Uterus (tissue), 4 donors: ENCODE data around the gene HRG. TPM values are rescaled to one million over a fixed set of nuclear protein-coding genes. Genes with fewer than 3 reads are reported as not detected.

Source experiments
- DNase-seq, 2 donors: peaks; one replicate each; pipeline ENCODE4 v3.0.0-alpha.2; 2019 to 2020
- H3K27ac ChIP-seq, 2 donors: fragments of 200-600 bp; sonication (generic); 1 replicate in 1 of 2; 2 replicates in 1 of 2; pipeline ENCODE4 v1.5.1; 2016 to 2018
- H3K27me3 ChIP-seq, 2 donors: fragments of 200-600 bp; sonication (generic); one replicate each; pipeline ENCODE4 v1.5.1; 2018 to 2019; ENCODE audit warnings: control low read depth in 1 of 2
- H3K36me3 ChIP-seq, 2 donors: fragments of 200-600 bp; sonication (generic); one replicate each; pipeline ENCODE4 v1.5.1; 2019; ENCODE audit warnings: control low read depth in 1 of 2
- H3K4me1 ChIP-seq, 2 donors: fragments of 200-600 bp; sonication (generic); one replicate each; pipeline ENCODE4 v1.5.1; 2018 to 2019; ENCODE audit warnings: control low read depth in 1 of 2
- H3K4me3 ChIP-seq, 2 donors: fragments of 200-600 bp; sonication (generic); 1 replicate in 1 of 2; 2 replicates in 1 of 2; pipeline ENCODE4 v1.5.1; 2018 to 2019; ENCODE audit warnings: mild to moderate bottlenecking in 1 of 2
- H3K9me3 ChIP-seq, 2 donors: fragments of 200-600 bp; sonication (generic); one replicate each; pipeline ENCODE4 v1.5.1; 2019; ENCODE audit warnings: control low read depth in 1 of 2
- POLR2A ChIP-seq, 2 donors: fragments of 450-650 bp; IDR thresholded peaks; one replicate each; pipeline ENCODE4 v1.6.1; 2016; ENCODE audit warnings: antibody characterized with exemption in 2 of 2, mild to moderate bottlenecking in 1 of 2, moderate library complexity in 1 of 2
- intact Hi-C: fragments of 100-400 bp; cut with DNase I; formaldehyde crosslinking; loops from one replicate; pipeline ENCODE4 v1.15.1; 2023; ENCODE audit warnings: low total_unique reads
- total RNA-seq, 4 donors: library from RNA; depleted of rRNA in 3 of 4; stranded (reverse); fragments of >200 nt in 3 of 4; gene quantifications; one replicate each; pipeline versions ENCODE4 v1.1.0 to v1.2.4, GENCODE V29; 2014 to 2023
- TF ChIP-seq, protein P1 (sequence below), 4 experiments: fragments of 200-600 bp in 2 of 4; fragments of 450-650 bp in 2 of 4; sonication (generic) in 2 of 4; IDR thresholded peaks; one replicate each; pipeline ENCODE4 v1.5.1; 2016 to 2019; ENCODE audit warnings: antibody characterized with exemption in 4 of 4, mild to moderate bottlenecking in 2 of 4, moderate library complexity in 1 of 4
- donor health status: DM: yes; HTN: yes; CAD: no.

HRG gene
- total RNA-seq, 4 donors from 2014 or later, result not detected

DNA sequence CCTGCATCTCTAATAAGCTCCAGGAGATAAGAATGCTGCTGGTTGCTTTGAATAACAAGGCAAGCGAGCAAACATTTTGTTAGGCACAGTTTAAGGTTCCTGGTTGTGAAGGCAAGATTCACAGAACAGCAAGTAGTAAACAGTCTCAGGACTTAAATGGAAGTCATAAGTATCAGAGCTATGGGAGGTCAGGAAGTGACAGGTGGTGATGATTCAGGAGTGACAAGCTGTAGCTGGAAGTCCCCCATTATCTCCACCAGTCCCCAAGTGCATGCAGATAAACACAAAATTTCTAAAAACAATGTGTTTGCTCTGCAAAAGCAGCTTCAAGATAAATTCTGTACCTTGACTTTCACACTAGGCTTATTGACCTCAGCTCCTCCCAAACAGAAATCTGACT is 22.3 kb upstream of the HRG start:
- no peak for DNase-seq
- intact Hi-C loops, result no loop called here
- Histone ChIP-seq H3K4me1 (no peaks in the 10 kb centered on the region), H3K27ac (no peak overlapping the region), H3K36me3 (no peaks in the 10 kb centered on the region), H3K4me3 (no peak overlapping the region), H3K27me3 (no peaks in the 10 kb centered on the region), H3K9me3 (no peaks in the 10 kb centered on the region)
- no peak for TF ChIP-seq POLR2A (IDR thresholded peaks at IDR 0.05)
- TF ChIP-seq, protein P1, sequence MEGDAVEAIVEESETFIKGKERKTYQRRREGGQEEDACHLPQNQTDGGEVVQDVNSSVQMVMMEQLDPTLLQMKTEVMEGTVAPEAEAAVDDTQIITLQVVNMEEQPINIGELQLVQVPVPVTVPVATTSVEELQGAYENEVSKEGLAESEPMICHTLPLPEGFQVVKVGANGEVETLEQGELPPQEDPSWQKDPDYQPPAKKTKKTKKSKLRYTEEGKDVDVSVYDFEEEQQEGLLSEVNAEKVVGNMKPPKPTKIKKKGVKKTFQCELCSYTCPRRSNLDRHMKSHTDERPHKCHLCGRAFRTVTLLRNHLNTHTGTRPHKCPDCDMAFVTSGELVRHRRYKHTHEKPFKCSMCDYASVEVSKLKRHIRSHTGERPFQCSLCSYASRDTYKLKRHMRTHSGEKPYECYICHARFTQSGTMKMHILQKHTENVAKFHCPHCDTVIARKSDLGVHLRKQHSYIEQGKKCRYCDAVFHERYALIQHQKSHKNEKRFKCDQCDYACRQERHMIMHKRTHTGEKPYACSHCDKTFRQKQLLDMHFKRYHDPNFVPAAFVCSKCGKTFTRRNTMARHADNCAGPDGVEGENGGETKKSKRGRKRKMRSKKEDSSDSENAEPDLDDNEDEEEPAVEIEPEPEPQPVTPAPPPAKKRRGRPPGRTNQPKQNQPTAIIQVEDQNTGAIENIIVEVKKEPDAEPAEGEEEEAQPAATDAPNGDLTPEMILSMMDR (IDR thresholded peaks at IDR 0.05), result no peak

DNA sequence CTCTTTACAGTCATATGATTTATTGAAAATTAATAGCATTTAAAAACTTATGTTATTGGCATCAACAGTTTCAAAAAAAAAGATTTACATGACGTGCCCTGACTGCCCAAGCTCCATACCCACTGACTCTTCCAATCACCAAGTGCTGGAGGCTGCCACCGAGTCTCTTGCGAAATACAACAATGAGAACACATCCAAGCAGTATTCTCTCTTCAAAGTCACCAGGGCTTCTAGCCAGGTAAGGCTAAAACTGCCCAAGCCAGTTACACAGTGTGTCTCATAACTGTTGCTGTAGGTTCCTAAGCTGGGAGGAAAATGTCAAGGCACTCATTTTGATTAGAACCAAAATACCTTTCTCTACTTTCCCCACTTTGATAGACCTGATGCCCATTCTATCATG is 21.1 kb upstream of the HRG start:
- H3K27me3 ChIP-seq, result no peaks in the 10 kb centered on the region
- H3K9me3 ChIP-seq, result no peaks in the 10 kb centered on the region
- no peak overlapping the region for H3K4me3 ChIP-seq
- TF ChIP-seq, protein P1 (IDR thresholded peaks at IDR 0.05), result no peak
- no peak for TF ChIP-seq POLR2A (IDR thresholded peaks at IDR 0.05)
- H3K27ac ChIP-seq, result no peak overlapping the region
- intact Hi-C loops, result no loop called here
- no peaks in the 10 kb centered on the region for H3K36me3 ChIP-seq
- no peaks in the 10 kb centered on the region for H3K4me1 ChIP-seq
- DNase-seq, result no peak

GRCh38 chr3:186646106-186646505 is 19.7 kb upstream of the HRG start:
- Histone ChIP-seq H3K27ac (no peak overlapping the region), H3K9me3 (no peaks in the 10 kb centered on the region), H3K4me3 (no peak overlapping the region), H3K27me3 (no peaks in the 10 kb centered on the region), H3K4me1 (no peaks in the 10 kb centered on the region), H3K36me3 (no peaks in the 10 kb centered on the region)
- intact Hi-C loops, result no loop called here
- no peak for TF ChIP-seq POLR2A (IDR thresholded peaks at IDR 0.05)
- TF ChIP-seq, protein P1 (IDR thresholded peaks at IDR 0.05), result no peak
- DNase-seq, result no peak

DNA sequence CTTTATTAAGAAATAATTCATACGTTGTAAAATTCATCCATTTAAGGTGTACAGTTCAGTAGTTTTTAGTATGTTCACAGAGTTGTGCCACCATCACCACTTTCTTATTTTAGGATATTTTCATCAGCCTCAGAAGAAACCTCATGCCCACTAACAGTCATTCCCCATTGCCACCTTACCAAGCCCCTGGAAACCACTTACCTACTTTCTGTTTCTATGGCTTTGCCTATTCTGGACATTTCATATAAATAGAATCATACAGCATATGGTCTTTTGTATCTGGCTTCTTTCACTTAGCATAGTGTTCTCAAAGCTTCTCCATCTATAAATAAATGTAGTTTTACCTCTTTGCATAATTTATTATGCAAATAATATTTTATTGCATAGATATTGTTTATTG is 19.0 kb upstream of the HRG start:
- intact Hi-C loops, result no loop called here
- no peak overlapping the region for H3K4me3 ChIP-seq
- H3K4me1 ChIP-seq, result no peaks in the 10 kb centered on the region
- no peaks in the 10 kb centered on the region for H3K9me3 ChIP-seq
- no peak for DNase-seq
- H3K27me3 ChIP-seq, result no peaks in the 10 kb centered on the region
- H3K36me3 ChIP-seq, result no peaks in the 10 kb centered on the region
- H3K27ac ChIP-seq, result no peak overlapping the region
- TF ChIP-seq POLR2A (IDR thresholded peaks at IDR 0.05), result no peak
- TF ChIP-seq, protein P1 (IDR thresholded peaks at IDR 0.05), result no peak

GRCh38 chr3:186648851-186649250 is 17.0 kb upstream of the HRG start:
- Histone ChIP-seq H3K27ac (no peak overlapping the region), H3K27me3 (no peaks in the 10 kb centered on the region), H3K36me3 (no peaks in the 10 kb centered on the region), H3K4me3 (no peak overlapping the region), H3K9me3 (no peaks in the 10 kb centered on the region), H3K4me1 (no peaks in the 10 kb centered on the region)
- intact Hi-C loops, result no loop called here
- TF ChIP-seq, protein P1 (IDR thresholded peaks at IDR 0.05), result no peak
- DNase-seq, result no peak
